K562 (cell line): Measurements from ENCODE around the gene FHIP1B. TPM values are rescaled to one million over a fixed set of nuclear protein-coding genes. Genes with fewer than 3 reads are reported as not detected.
A peak's percentile ranks its signal among the peaks of the same experiment; 100 is the strongest.

ENCODE experiments used
- ARID2 ChIP-seq: fragments of 450-650 bp; IDR thresholded peaks from 2 replicates; pipeline ENCODE4 v1.6.1; 2017; ENCODE audit warnings: antibody characterized with exemption, mild to moderate bottlenecking
- BACH1 ChIP-seq: fragments of 200-800 bp; sonication (Bioruptor generic); IDR thresholded peaks from 2 replicates; pipeline ENCODE4 v1.6.1; 2016; ENCODE audit warnings: missing genetic modification characterization, missing compliant biosample characterization
- CBX8 ChIP-seq: fragments of 200-600 bp; sonication (generic); IDR thresholded peaks from 2 replicates; pipeline ENCODE4 v1.6.1; 2012; ENCODE audit warnings: borderline replicate concordance, mixed run types, low read depth, mild to moderate bottlenecking, moderate library complexity, mixed read lengths, low read length, control low read depth, inconsistent platforms; ENCODE audit not compliant: poor library complexity, severe bottlenecking; ENCODE audit errors: extremely low read depth
- DPF2 ChIP-seq: fragments of 450-650 bp; IDR thresholded peaks from 2 replicates; pipeline ENCODE4 v1.6.1; 2016
- EWSR1 ChIP-seq: fragments of 450-650 bp; IDR thresholded peaks from 2 replicates; pipeline ENCODE4 v1.6.1; 2018; ENCODE audit warnings: borderline replicate concordance, mild to moderate bottlenecking, low read depth, moderate library complexity; ENCODE audit not compliant: partially characterized antibody
- GATAD2B ChIP-seq: fragments of 450-650 bp; IDR thresholded peaks from 2 replicates; pipeline ENCODE4 v1.6.1; 2017; ENCODE audit warnings: mild to moderate bottlenecking, borderline replicate concordance
- HLTF ChIP-seq: fragments of 450-650 bp; IDR thresholded peaks from 2 replicates; pipeline ENCODE4 v1.6.1; 2016
- NBN ChIP-seq: fragments of 450-650 bp; IDR thresholded peaks from 2 replicates; pipeline ENCODE4 v1.6.1; 2016; ENCODE audit warnings: low read depth, mild to moderate bottlenecking
- POLR2AphosphoS5 ChIP-seq: IDR thresholded peaks from 2 replicates; pipeline ENCODE4 v1.6.1; 2011; ENCODE audit warnings: mild to moderate bottlenecking, low read depth, low read length, moderate library complexity; ENCODE audit not compliant: control insufficient read depth, insufficient read depth
- POLR2B ChIP-seq: fragments of 450-650 bp; IDR thresholded peaks from 2 replicates; pipeline ENCODE4 v1.6.1; 2018; ENCODE audit warnings: low read depth; ENCODE audit not compliant: partially characterized antibody
- PTRF ChIP-seq: fragments of 450-650 bp; IDR thresholded peaks from 2 replicates; pipeline ENCODE4 v1.6.1; 2016; ENCODE audit warnings: mild to moderate bottlenecking, missing genetic modification characterization, missing compliant biosample characterization
- RBBP5 ChIP-seq: fragments of 200-600 bp; sonication (generic); IDR thresholded peaks from 2 replicates; pipeline ENCODE4 v1.6.1; 2012; ENCODE audit warnings: borderline replicate concordance, mild to moderate bottlenecking, low read length, control low read depth, inconsistent platforms; ENCODE audit not compliant: insufficient read depth, poor library complexity, severe bottlenecking
- SIX5 ChIP-seq, 2 experiments: IDR thresholded peaks; 2 replicates each; pipeline ENCODE4 v1.6.1; 2011; ENCODE audit warnings: low read length in 2 of 2, borderline replicate concordance in 1 of 2, low read depth in 1 of 2, mild to moderate bottlenecking in 1 of 2, moderate library complexity in 1 of 2; ENCODE audit not compliant: insufficient read depth in 1 of 2
- SMARCC2 ChIP-seq: fragments of 450-650 bp; IDR thresholded peaks from 2 replicates; pipeline ENCODE4 v1.6.1; 2017; ENCODE audit warnings: antibody characterized with exemption, moderate library complexity, mild to moderate bottlenecking, low read depth
- TCF3 ChIP-seq: sonication (generic); formaldehyde crosslinking; IDR thresholded peaks from 2 replicates; pipeline ENCODE4 v1.4.0; 2020; ENCODE audit warnings: mild to moderate bottlenecking, missing genetic modification reagents
- THRAP3 ChIP-seq: fragments of 450-650 bp; IDR thresholded peaks from 2 replicates; pipeline ENCODE4 v1.6.1; 2016; ENCODE audit warnings: mild to moderate bottlenecking, inconsistent platforms, borderline replicate concordance
- TRIM24 ChIP-seq, 2 experiments: fragments of 450-650 bp; IDR thresholded peaks; 2 replicates each; pipeline ENCODE4 v1.6.1; 2016
- ZFP36 ChIP-seq: fragments of 150-350 bp; IDR thresholded peaks from 2 replicates; pipeline ENCODE4 v1.6.1; 2018; ENCODE audit warnings: low read length, low read depth; ENCODE audit not compliant: partially characterized antibody
- ZFX ChIP-seq: sonication (generic); formaldehyde crosslinking; IDR thresholded peaks from 2 replicates; pipeline ENCODE4 v1.8.0; 2022; ENCODE audit warnings: mild to moderate bottlenecking, missing genetic modification reagents, moderate library complexity
- ZNF445 ChIP-seq: fragments of 250-450 bp; sonication (Bioruptor Pico); IDR thresholded peaks from 2 replicates; pipeline ENCODE4 v1.4.0; 2020; ENCODE audit warnings: low read depth, mild to moderate bottlenecking, moderate library complexity
- ZNF561 ChIP-seq: fragments of 450-650 bp; formaldehyde crosslinking; conservative IDR thresholded peaks from 2 replicates; pipeline ENCODE4 v1.4.0; 2020; ENCODE audit warnings: mild to moderate bottlenecking, moderate library complexity
- ZNF609 ChIP-seq: sonication (generic); formaldehyde crosslinking; IDR thresholded peaks from 2 replicates; pipeline ENCODE4 v1.8.1; 2023; ENCODE audit warnings: missing genetic modification reagents, mild to moderate bottlenecking, borderline replicate concordance
- polyA plus RNA-seq, 8 experiments: library from polyadenylated mRNA; depleted of rRNA in 4 of 8; stranded (reverse) in 5 of 8; unstranded in 3 of 8; fragments of >200 nt; fragmentation: Nextera tagmentation in 2 of 8; fragmentation: Illumina TruSeq in 1 of 8; extraction: Ambion mirVana in 2 of 8; extraction: Trizol in 1 of 8; gene quantifications; 2 replicates each; pipeline versions ENCODE4 v1.2.1 to v1.2.3, GENCODE V29; 2011 to 2014; ENCODE audit warnings: inconsistent platforms in 1 of 8, missing spikeins in 1 of 8
- total RNA-seq, 7 experiments: library from RNA; depleted of rRNA in 6 of 7; stranded (reverse); fragments of >200 nt in 6 of 7; fragmentation: Illumina TruSeq in 2 of 7; extraction: Trizol in 2 of 7; gene quantifications; 2 replicates each; pipeline versions ENCODE4 v1.2.1 to v1.2.3, GENCODE V29; 2011 to 2021; ENCODE audit warnings: low replicate concordance in 1 of 7
- TF ChIP-seq, protein P1 (sequence below), 2 experiments: IDR thresholded peaks; 2 replicates each; pipeline ENCODE4 v1.6.1; 2012; ENCODE audit warnings: improper control_type of control experiment in 2 of 2, low read depth in 2 of 2, low read length in 2 of 2, borderline replicate concordance in 1 of 2

FHIP1B gene
- total and polyA plus RNA-seq, 9 of the 15 experiments (the other 6 are each of a cell fraction or from before 2014, with no cell fraction given): 0.94 to 24.7 (median 15.6) TPM

DNA sequence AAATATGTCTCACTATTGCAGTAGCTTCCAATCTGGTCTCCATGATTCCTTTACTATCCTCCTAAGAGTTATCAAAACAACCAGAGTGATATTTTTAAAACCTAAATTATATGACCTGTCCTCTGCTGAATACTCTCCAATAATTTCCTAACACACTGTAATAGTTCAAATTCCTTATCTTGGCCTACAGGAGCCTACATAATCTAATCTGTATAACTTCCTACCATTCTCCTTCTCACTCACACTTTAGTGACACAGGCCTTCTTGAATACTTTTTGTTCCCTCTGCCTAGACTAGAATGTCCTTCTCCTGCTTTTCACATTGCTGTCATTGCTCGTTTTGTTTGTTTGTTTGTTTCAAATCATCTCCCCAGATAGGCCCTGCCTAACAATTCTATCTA, 9.4 kb downstream of the FHIP1B start (continued):
- no peak for TF ChIP-seq CBX8
- no peak for TF ChIP-seq POLR2AphosphoS5
- no peak for TF ChIP-seq HLTF
- no peak for TF ChIP-seq ZNF561
- TF ChIP-seq TCF3 (CRISPR knock-in tag): peak; percentile 63
- peak in 1 of 2 experiments; percentile 46; a peak in 1 of 4 replicates for TF ChIP-seq TRIM24 (IDR thresholded peaks at IDR 0.05)
- no peak for TF ChIP-seq ZNF445 (CRISPR knock-in tag)
- TF ChIP-seq BACH1 (tag): no peak
- TF ChIP-seq ZFP36: no peak
- no peak for TF ChIP-seq POLR2B
- no peak for TF ChIP-seq EWSR1
- no peak for TF ChIP-seq GATAD2B
- TF ChIP-seq PTRF (tag): no peak
- TF ChIP-seq DPF2: peak; percentile 79
- TF ChIP-seq THRAP3: no peak
- no peak for TF ChIP-seq SIX5 (IDR thresholded peaks at IDR 0.05; ENCODE audit: borderline replicate concordance in 1 of 2, insufficient read depth in 1 of 2, low read depth in 1 of 2, low read length in 2 of 2)
- no peak for TF ChIP-seq ZNF609 (CRISPR knock-in tag)
- peak; percentile 33; the same call in 1 of the 2 replicates for TF ChIP-seq ZFX (CRISPR knock-in tag)
- TF ChIP-seq RBBP5: no peak
- TF ChIP-seq NBN: no peak
- TF ChIP-seq, protein P1, sequence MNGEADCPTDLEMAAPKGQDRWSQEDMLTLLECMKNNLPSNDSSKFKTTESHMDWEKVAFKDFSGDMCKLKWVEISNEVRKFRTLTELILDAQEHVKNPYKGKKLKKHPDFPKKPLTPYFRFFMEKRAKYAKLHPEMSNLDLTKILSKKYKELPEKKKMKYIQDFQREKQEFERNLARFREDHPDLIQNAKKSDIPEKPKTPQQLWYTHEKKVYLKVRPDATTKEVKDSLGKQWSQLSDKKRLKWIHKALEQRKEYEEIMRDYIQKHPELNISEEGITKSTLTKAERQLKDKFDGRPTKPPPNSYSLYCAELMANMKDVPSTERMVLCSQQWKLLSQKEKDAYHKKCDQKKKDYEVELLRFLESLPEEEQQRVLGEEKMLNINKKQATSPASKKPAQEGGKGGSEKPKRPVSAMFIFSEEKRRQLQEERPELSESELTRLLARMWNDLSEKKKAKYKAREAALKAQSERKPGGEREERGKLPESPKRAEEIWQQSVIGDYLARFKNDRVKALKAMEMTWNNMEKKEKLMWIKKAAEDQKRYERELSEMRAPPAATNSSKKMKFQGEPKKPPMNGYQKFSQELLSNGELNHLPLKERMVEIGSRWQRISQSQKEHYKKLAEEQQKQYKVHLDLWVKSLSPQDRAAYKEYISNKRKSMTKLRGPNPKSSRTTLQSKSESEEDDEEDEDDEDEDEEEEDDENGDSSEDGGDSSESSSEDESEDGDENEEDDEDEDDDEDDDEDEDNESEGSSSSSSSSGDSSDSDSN (IDR thresholded peaks at IDR 0.05; ENCODE audit: borderline replicate concordance in 1 of 2, low read depth in 2 of 2, low read length in 2 of 2): no peak
- TF ChIP-seq ARID2: no peak
- TF ChIP-seq SMARCC2: no peak
